Astrocyte (in vitro differentiated cells and primary cell): Measurements from ENCODE around the gene CELA2B. TPM values are rescaled to one million over a fixed set of nuclear protein-coding genes. Genes with fewer than 3 reads are reported as not detected.

Source experiments
- DNase-seq: peaks from one replicate; pipeline ENCODE4 v3.0.0-alpha.2; 2010; ENCODE audit warnings: low read depth
- FAIRE-seq: peaks from 2 replicates; lab custom pipeline; 2011; peaks lifted over from hg19 to GRCh38; lab: Jason Lieb, UNC
- H2AFZ ChIP-seq: 2 replicates; pipeline ENCODE4 v1.6.0; 2012; ENCODE audit warnings: low read depth, low read length, inconsistent platforms
- H3K27ac ChIP-seq: 2 replicates; pipeline ENCODE4 v1.5.1; 2011; ENCODE audit warnings: low read depth, low read length, inconsistent platforms
- H3K27me3 ChIP-seq: 2 replicates; pipeline ENCODE4 v1.6.0; 2011; ENCODE audit warnings: low read length, inconsistent platforms; ENCODE audit not compliant: insufficient read depth
- H3K36me3 ChIP-seq: 2 replicates; pipeline ENCODE4 v1.5.1; 2011; ENCODE audit warnings: low read length, inconsistent platforms; ENCODE audit not compliant: insufficient read depth
- H3K4me1 ChIP-seq: 2 replicates; pipeline ENCODE4 v1.5.1; 2011; ENCODE audit warnings: low read length, inconsistent platforms; ENCODE audit not compliant: insufficient read depth
- H3K4me2 ChIP-seq: 2 replicates; pipeline ENCODE4 v1.6.0; 2012; ENCODE audit warnings: low read length, inconsistent platforms
- H3K4me3 ChIP-seq: 2 replicates; pipeline ENCODE4 v1.5.1; 2011; ENCODE audit warnings: low read depth, mild to moderate bottlenecking, low read length, inconsistent platforms; ENCODE audit not compliant: insufficient read depth
- H3K79me2 ChIP-seq: 2 replicates; pipeline ENCODE4 v1.6.0; 2012; ENCODE audit warnings: mild to moderate bottlenecking, low read length, inconsistent platforms; ENCODE audit not compliant: insufficient read depth
- H3K9ac ChIP-seq: 2 replicates; pipeline ENCODE4 v1.6.0; 2012; ENCODE audit warnings: mild to moderate bottlenecking, low read length, inconsistent platforms
- H3K9me3 ChIP-seq: 2 replicates; pipeline ENCODE4 v1.5.1; 2012; ENCODE audit warnings: low read depth, mild to moderate bottlenecking, low read length, inconsistent platforms; ENCODE audit not compliant: insufficient read depth
- H4K20me1 ChIP-seq: 2 replicates; pipeline ENCODE4 v1.6.0; 2012; ENCODE audit warnings: low read length, inconsistent platforms; ENCODE audit not compliant: insufficient read depth
- H3K27ac Mint-ChIP-seq: one replicate; pipeline ENCODE4 v1.8.0; 2021; ENCODE audit warnings: mild to moderate bottlenecking, mixed read lengths; ENCODE audit not compliant: unreplicated experiment
- H3K27me3 Mint-ChIP-seq: one replicate; pipeline ENCODE4 v1.8.0; 2021; ENCODE audit warnings: low read depth, mixed read lengths; ENCODE audit not compliant: unreplicated experiment
- H3K36me3 Mint-ChIP-seq: one replicate; pipeline ENCODE4 v1.8.0; 2021; ENCODE audit warnings: low read depth, mixed read lengths; ENCODE audit not compliant: unreplicated experiment
- H3K4me1 Mint-ChIP-seq: one replicate; pipeline ENCODE4 v1.8.0; 2021; ENCODE audit warnings: low read depth, mixed read lengths; ENCODE audit not compliant: unreplicated experiment
- H3K4me3 Mint-ChIP-seq: one replicate; pipeline ENCODE4 v1.8.0; 2021; ENCODE audit warnings: mild to moderate bottlenecking, moderate library complexity, mixed read lengths; ENCODE audit not compliant: unreplicated experiment
- H3K9me3 Mint-ChIP-seq: one replicate; pipeline ENCODE4 v1.8.0; 2021; ENCODE audit warnings: mild to moderate bottlenecking, mixed read lengths; ENCODE audit not compliant: unreplicated experiment
- CTCF ChIP-seq: IDR thresholded peaks from 2 replicates; pipeline ENCODE4 v1.5.1; 2011; ENCODE audit warnings: low read depth, mild to moderate bottlenecking, inconsistent platforms, low read length, moderate library complexity; ENCODE audit not compliant: insufficient read depth
- total RNA-seq: library from RNA; stranded (reverse); gene quantifications from 2 replicates; pipeline ENCODE4 v1.2.1, GENCODE V29; 2021

Gene CELA2B
- total RNA-seq, 1 donor from 2014 or later, result not detected

GRCh38 chr1:15540186-15540585, 64.3 kb downstream of the CELA2B start:
- no peak overlapping the region for H3K4me2 ChIP-seq
- H3K27me3 Mint-ChIP-seq, result no peaks in the 10 kb centered on the region
- no peaks in the 10 kb centered on the region for H3K9me3 Mint-ChIP-seq
- H3K27ac Mint-ChIP-seq, result peak overlapping the region; percentile 82
- DNase-seq, result peak; percentile 65
- TF ChIP-seq CTCF, result no peak
- peaks cover 20% of the 10 kb centered on the region for H3K4me1 Mint-ChIP-seq
- no peaks in the 10 kb centered on the region for H3K27me3 ChIP-seq
- no peak for FAIRE-seq
- H3K27ac ChIP-seq, result no peak overlapping the region
- H3K79me2 ChIP-seq, result no peaks in the 10 kb centered on the region
- H3K9ac ChIP-seq, result no peak overlapping the region
- no peak overlapping the region for H3K4me3 Mint-ChIP-seq
- no peaks in the 10 kb centered on the region for H4K20me1 ChIP-seq
- peaks cover 11% of the 10 kb centered on the region for H3K36me3 Mint-ChIP-seq
- no peak overlapping the region for H3K4me3 ChIP-seq
- H3K9me3 ChIP-seq, result no peaks in the 10 kb centered on the region
- H3K4me1 ChIP-seq, result peaks cover 15% of the 10 kb centered on the region
- H2AFZ ChIP-seq, result no peak overlapping the region
- peaks cover 40% of the 10 kb centered on the region for H3K36me3 ChIP-seq

Other genes starting within 250 kb of the CELA2B start
- 0.25 TPM in 1 of 2 replicates, not detected in the other for gene FHAD1, start 228.9 kb upstream of the CELA2B start, total RNA-seq
- 26.0 and 27.2 TPM in 2 replicates for gene EFHD2, start 66.2 kb upstream of the CELA2B start, total RNA-seq
- gene CTRC, start 37.7 kb upstream of the CELA2B start, total RNA-seq, result not detected in 2 replicates
- gene CELA2A, start 19.4 kb upstream of the CELA2B start, total RNA-seq, result not detected in 2 replicates
- gene CASP9, start 48.1 kb downstream of the CELA2B start, total RNA-seq, result 7.3 and 8.5 TPM in 2 replicates
- 19.6 and 20.7 TPM in 2 replicates for gene DNAJC16, start 50.7 kb downstream of the CELA2B start, total RNA-seq
- gene AGMAT, start 108.9 kb downstream of the CELA2B start, total RNA-seq, result 0.41 and 0.53 TPM in 2 replicates
- gene DDI2, start 141.4 kb downstream of the CELA2B start, total RNA-seq, result 24.1 and 26.1 TPM in 2 replicates
- 46.4 and 48.3 TPM in 2 replicates for gene PLEKHM2, start 208.2 kb downstream of the CELA2B start, total RNA-seq